Activated CD8-positive, alpha-beta memory T cell treated with anti-CD3 and anti-CD28 coated beads, Interleukin-2, amount 50 U/mL, for 1 hour (primary cell): ENCODE measurements around the gene C3orf70.

Experiments
- DNase-seq: peaks from one replicate; pipeline ENCODE4 v3.0.0-alpha.2; 2020; ENCODE audit errors: extremely low read depth

The C3orf70 gene

DNA sequence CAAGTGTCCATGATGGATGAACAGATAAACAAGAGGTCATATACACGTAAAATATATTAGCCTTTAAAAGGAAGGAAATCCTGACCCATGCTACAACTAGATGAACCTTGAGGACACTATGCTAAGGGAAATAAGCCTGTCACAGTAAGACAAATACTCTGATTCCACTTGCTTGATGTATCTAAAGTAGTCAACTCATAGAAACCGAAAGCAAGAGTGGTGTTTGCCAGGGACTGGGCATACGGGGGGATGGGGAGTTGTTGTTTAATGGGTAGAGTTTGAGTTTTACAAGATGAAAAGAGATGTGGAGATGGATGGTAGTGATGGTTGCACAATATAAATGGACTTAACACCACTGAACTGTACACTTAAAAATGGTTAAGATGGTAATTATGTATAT, 65.4 kb downstream of the C3orf70 start:
- DNase-seq: no peak

- DNase-seq: no peak
Measured at GRCh38 chr3:185084901-185085300, 68.0 kb downstream of the C3orf70 start.

DNA sequence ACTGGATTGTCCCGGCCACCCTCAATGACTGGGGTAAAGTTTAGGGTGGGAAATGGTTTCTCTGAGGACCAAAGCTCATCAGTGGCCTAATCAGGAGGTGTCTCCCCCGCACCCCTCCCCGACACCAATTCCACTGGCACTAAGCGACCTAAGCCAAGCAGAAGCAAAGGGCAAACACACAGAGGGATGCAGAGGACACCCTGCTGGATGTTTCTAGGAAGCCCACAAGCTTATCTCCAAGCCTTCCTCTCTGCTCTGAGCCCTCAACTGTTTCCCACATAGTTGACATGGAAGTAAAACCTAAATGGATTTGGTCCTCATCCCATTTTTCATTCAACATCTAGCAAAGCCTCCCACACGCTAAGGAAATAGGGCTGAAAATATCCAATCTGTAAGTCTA, 68.5 kb downstream of the C3orf70 start:
- no peak for DNase-seq

GRCh38 chr3:185082829-185083228, 70.0 kb downstream of the C3orf70 start:
- no peak for DNase-seq

DNA sequence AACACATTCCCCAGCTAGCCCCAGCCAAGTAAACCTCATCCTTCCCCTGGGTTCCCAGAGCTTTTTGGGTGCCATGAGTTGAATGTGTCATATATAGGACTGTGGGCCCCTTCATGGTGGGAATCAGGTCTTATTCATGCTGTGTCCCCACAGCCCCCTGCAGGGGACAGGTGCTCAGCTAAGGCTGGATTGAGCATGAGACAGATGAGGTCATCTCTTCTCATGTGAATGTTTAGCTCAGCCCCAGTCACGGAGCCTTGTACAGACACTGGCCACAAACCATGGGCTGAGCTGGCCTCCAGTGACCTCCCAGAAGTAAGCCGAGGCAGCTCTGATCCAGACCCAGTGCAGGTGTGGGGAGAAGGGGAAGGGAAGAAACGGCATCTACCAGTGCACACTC, 70.7 kb downstream of the C3orf70 start:
- no peak for DNase-seq

- DNase-seq: no peak
Measured at GRCh38 chr3:185081521-185081920, 71.3 kb downstream of the C3orf70 start.

DNA sequence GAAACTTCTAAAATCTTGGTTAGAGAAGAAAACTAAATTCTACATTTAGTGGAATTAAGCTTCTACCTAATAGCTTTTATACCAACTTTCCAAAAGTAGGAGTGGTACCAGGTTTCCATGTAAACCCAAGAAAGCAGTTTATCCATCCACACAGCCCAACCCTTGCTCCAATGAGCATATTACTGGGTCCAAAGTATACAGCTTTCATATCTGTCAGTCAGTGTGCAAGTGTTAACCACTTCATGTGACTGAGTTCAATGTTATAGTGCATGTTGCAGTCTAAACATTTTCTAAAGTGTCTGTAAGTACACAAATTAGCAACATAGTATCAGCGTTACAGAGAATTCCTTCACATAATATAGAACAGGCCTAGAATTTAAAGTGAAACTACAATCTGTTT, 73.2 kb downstream of the C3orf70 start:
- no peak for DNase-seq

GRCh38 chr3:185076219-185076618, 76.6 kb downstream of the C3orf70 start:
- no peak for DNase-seq

DNA sequence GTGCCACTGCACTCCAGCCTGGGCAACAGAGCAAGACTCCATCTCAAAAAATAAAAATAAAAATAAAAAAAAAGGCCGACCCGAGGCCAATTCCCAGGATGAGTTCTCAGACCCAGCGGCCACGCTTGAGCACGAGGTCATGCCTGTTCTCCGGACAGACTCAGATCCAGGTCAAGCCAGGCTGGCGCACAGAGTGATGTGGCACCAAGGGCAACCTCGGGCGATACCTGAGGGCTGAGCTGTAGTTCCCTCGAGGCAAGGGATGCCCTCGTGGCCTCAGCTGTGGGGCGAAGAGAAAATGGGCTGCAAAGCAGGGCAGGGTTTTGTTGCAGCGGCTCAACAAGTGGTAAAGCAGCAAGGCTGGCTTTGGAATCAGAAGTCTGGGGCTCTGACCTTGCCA, 77.3 kb downstream of the C3orf70 start:
- no peak for DNase-seq

- DNase-seq: no peak
Measured at GRCh38 chr3:185071287-185071800, 81.5 kb downstream of the C3orf70 start.

- DNase-seq: no peak
Measured at GRCh38 chr3:185070491-185071286, 82.2 kb downstream of the C3orf70 start.

DNA sequence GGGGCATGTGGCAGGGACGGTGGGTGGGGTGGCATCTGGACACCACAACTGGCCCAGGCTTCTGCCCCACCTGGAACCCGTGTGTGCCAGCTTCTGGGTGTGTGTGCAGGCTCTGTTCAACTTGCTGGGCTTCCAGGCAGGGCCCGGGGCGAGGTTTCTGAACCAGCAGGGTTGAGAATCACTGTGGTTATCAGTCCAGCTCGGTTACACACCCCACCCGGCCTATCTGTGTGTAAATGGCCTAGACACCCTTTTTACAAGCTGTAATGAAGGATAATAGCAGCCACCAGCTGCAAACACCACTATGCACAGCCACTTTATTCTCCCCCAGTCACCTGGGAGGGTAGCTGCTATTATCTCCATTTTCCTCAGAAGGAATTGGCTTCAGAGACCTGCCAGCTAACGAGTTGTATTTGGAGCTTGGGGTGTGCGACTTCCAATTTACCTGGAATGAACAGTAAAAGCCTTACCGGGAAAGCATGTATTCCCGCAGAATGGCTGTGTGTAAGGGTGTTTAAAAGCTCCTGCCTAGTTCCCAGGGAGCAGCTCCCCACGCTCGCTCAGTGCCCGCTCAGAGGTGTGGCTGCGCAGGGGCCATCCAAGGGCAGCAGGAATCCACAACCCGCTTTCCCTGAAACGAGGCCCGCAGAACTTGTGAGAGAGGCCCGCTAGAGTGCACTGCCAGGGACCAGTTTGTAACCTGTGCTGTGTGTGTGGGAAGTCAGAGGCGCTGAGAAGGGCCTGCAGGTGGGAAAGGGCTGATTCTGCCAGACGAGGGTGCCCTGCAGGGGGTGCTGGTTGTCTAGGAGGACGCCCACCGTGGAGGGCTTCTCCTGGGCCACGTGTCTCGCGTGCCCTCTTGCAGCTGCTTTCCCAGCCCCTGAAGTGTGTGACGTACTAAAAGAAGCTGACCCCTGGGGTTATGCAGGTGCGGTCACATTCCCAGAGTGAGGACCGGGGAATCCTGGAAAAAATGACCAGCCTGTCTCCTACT, 83.5 kb downstream of the C3orf70 start:
- DNase-seq: no peak

DNA sequence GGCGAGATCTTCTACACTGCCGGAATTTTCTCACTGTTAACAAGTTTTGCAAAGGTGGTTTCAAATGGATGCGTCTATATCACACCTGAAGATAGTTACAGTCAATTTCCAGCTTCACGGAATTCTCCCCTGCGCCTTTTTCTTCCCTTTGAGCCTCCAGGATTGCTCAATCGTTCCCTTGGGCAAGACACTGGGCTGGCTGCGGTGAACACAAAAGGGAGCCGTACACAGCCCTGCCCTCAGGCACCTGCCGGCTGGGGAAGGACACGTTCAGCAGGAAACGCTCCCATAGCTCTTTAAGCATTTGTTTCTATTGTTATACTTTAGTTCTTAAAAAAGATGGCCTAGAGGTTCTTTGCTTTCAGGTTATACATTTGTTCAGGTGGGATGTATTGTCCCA, 85.7 kb downstream of the C3orf70 start:
- DNase-seq: no peak

GRCh38 chr3:185066251-185066650, 86.6 kb downstream of the C3orf70 start:
- no peak for DNase-seq

- DNase-seq: no peak
Measured at GRCh38 chr3:185065059-185065458, 87.8 kb downstream of the C3orf70 start.

DNA sequence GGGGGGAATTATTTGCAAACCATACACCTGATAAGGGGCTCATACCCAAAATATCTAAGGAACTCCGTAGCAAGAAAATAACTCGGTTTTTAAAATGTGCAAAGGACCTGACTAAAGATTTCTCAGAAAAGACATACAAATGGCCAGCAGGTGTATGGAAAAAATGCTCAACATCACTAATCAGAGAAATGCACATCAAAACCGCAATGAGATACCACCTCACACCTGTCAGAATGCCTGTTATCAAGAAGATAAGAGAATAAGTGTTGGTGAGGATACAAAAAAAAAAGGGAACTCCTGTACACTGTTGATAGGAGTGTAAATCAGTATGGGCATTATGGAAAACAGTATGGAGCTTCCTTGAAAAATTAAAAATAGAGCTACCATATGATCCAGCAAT, 89.4 kb downstream of the C3orf70 start:
- no peak for DNase-seq

DNA sequence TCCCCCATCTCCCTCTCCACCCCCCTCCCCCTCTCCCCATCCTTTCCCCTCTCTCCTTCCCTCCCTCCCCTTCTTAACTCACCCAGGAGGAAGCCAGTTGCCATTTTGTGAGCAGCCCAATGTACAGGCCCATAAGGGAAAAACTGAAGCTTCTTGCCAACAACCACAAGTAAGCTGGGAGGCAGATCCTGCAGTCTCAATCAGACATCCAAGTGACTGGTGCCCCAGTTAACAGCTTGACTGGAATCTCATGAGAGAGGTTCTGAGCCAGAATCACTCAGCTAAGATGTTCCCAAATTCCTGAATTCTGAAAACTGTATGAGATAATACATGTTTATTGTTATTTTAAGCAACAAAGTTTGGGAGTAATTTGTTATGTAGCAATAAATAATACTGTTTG, 90.7 kb downstream of the C3orf70 start:
- no peak for DNase-seq

- DNase-seq: no peak
Measured at GRCh38 chr3:185060655-185061054, 92.2 kb downstream of the C3orf70 start.

GRCh38 chr3:185059766-185060165, 93.1 kb downstream of the C3orf70 start:
- DNase-seq: no peak

DNA sequence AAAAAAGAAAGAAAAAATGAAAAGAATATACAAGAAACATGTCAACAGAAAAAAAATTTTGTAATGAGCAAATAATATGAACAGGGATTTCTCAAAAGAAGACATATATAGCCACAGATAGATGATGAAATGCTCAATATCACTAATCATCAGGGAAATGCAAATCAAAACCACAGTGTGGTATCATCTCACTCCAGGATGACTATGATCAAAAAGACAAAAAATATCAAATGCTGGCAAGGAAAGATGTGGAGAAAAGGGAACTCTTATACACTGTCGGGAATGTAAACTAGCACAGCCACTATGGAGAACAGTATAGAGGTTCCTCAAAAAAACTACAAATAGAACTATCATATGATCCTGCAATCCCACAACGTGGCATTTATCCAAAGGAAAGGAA, 94.1 kb downstream of the C3orf70 start:
- no peak for DNase-seq

DNA sequence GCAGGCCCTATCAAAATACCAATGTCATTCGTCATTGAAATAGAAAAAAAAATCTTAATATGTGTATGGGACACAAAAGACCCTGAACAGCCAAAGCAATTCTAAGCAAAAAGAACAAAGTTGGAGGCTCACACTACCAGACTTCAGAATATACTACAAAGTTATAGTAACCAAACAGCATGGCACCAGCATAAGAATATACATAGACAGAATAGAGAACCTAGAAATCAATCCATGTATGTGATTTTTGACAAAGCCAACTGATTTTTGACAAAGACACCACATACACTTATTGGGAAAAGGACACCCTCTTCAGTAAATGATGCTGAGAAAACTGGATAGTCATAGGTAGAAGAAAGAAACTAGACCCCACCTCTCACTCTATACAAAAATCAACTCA, 95.0 kb downstream of the C3orf70 start:
- no peak for DNase-seq

- no peak for DNase-seq
Measured at GRCh38 chr3:185056908-185057307, 96.0 kb downstream of the C3orf70 start.

DNA sequence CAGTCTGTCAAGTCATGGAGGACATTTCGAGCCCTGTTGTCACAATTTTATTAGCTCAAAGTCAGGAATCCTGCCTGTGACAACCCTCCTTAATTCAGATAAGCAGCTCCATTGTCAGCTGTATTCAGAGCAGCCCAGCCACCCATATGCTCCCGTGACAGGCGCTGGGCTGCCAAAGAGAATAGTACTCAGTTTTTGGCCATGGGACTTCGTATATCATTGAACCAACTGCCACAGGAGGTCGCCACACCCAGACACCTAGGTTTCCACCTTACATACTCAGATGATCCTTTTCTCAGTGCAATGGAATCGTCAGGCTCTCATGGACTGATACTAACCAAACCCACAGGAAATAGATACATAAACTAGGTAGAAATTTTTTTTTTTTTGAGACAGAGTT, 100.2 kb downstream of the C3orf70 start:
- no peak for DNase-seq
